Activated naive CD4-positive, alpha-beta T cell treated with anti-CD3 and anti-CD28 coated beads, Interleukin-2, amount 10 ng/mL, durations not matched to agents 7 days and 5 days (primary cell): Measurements from ENCODE around the gene SLC7A10.
"Not testable (repeated sequence)": the region's sequence is repeated elsewhere in the genome, so short reads cannot be mapped to it uniquely, and the experiment has no call there.

Experiments
- CTCF ChIA-PET: fragments of 350-600 bp; sonication (Branson Sonifier 250); formaldehyde crosslinking; loops from one replicate; lab custom pipeline; 2021; ENCODE audit warnings: antibody characterized with exemption; lab: Charles Lee
- DNase-seq: peaks from one replicate; pipeline ENCODE4 v3.0.0-alpha.2; 2020
- H3K27ac Mint-ChIP-seq: one replicate; pipeline ENCODE4 v1.8.0; 2021; ENCODE audit warnings: mild to moderate bottlenecking, moderate library complexity, mixed read lengths
- H3K27me3 Mint-ChIP-seq: one replicate; pipeline ENCODE4 v1.8.0; 2021; ENCODE audit warnings: mild to moderate bottlenecking, mixed read lengths
- H3K36me3 Mint-ChIP-seq: one replicate; pipeline ENCODE4 v1.8.0; 2021; ENCODE audit warnings: mixed read lengths
- H3K4me1 Mint-ChIP-seq: one replicate; pipeline ENCODE4 v1.8.0; 2021; ENCODE audit warnings: mixed read lengths
- H3K4me3 Mint-ChIP-seq: one replicate; pipeline ENCODE4 v1.8.0; 2021; ENCODE audit warnings: mild to moderate bottlenecking, moderate library complexity, mixed read lengths
- H3K9me3 Mint-ChIP-seq: one replicate; pipeline ENCODE4 v1.8.0; 2021; ENCODE audit warnings: mixed read lengths

The SLC7A10 gene

GRCh38 chr19:33210266-33210940, 15.2 kb downstream of the SLC7A10 start:
- Mint-ChIP-seq H3K9me3 (no peaks in the 10 kb centered on the region), H3K4me1 (no peaks in the 10 kb centered on the region), H3K27ac (no peak overlapping the region), H3K27me3 (peaks cover 3% of the 10 kb centered on the region), H3K4me3 (no peak overlapping the region), H3K36me3 (no peaks in the 10 kb centered on the region)
- CTCF ChIA-PET = no interaction called here
- DNase-seq = no peak

- H3K4me1 Mint-ChIP-seq, H3K27me3 Mint-ChIP-seq, H3K36me3 Mint-ChIP-seq, H3K4me3 Mint-ChIP-seq, DNase-seq, CTCF ChIA-PET, H3K27ac Mint-ChIP-seq, H3K9me3 Mint-ChIP-seq: not testable (repeated sequence)
These were observed 15.8 kb downstream of the SLC7A10 start for GRCh38 chr19:33209850-33210230.

- H3K4me1 Mint-ChIP-seq = no peaks in the 10 kb centered on the region
- no peaks in the 10 kb centered on the region for H3K27me3 Mint-ChIP-seq
- no peak for DNase-seq
- CTCF ChIA-PET = no interaction called here
- H3K27ac Mint-ChIP-seq = no peak overlapping the region
- no peaks in the 10 kb centered on the region for H3K36me3 Mint-ChIP-seq
- H3K4me3 Mint-ChIP-seq = no peak overlapping the region
- no peaks in the 10 kb centered on the region for H3K9me3 Mint-ChIP-seq
These were observed 16.5 kb downstream of the SLC7A10 start for GRCh38 chr19:33208904-33209849.

- Mint-ChIP-seq H3K9me3 (no peaks in the 10 kb centered on the region), H3K4me3 (no peak overlapping the region), H3K27ac (no peak overlapping the region), H3K36me3 (no peaks in the 10 kb centered on the region), H3K4me1 (no peaks in the 10 kb centered on the region), H3K27me3 (no peaks in the 10 kb centered on the region)
- CTCF ChIA-PET = no interaction called here
- DNase-seq = no peak
These were observed 17.2 kb downstream of the SLC7A10 start for GRCh38 chr19:33208371-33208895.

- Mint-ChIP-seq H3K4me3 (no peak overlapping the region), H3K27ac (no peak overlapping the region), H3K4me1 (no peaks in the 10 kb centered on the region), H3K36me3 (no peaks in the 10 kb centered on the region), H3K27me3 (no peaks in the 10 kb centered on the region), H3K9me3 (no peaks in the 10 kb centered on the region)
- DNase-seq = no peak
- CTCF ChIA-PET = no interaction called here
These were observed 17.7 kb downstream of the SLC7A10 start for GRCh38 chr19:33207903-33208302.

- no peaks in the 10 kb centered on the region for H3K9me3 Mint-ChIP-seq
- no peak for DNase-seq
- no peaks in the 10 kb centered on the region for H3K27me3 Mint-ChIP-seq
- H3K4me3 Mint-ChIP-seq = no peak overlapping the region
- H3K36me3 Mint-ChIP-seq = no peaks in the 10 kb centered on the region
- CTCF ChIA-PET = no interaction called here
- H3K4me1 Mint-ChIP-seq = no peaks in the 10 kb centered on the region
- no peak overlapping the region for H3K27ac Mint-ChIP-seq
These were observed 18.5 kb downstream of the SLC7A10 start for GRCh38 chr19:33207040-33207620.

- Mint-ChIP-seq H3K4me3 (no peak overlapping the region), H3K9me3 (no peaks in the 10 kb centered on the region), H3K4me1 (no peaks in the 10 kb centered on the region), H3K36me3 (no peaks in the 10 kb centered on the region), H3K27ac (no peak overlapping the region), H3K27me3 (no peaks in the 10 kb centered on the region)
- no peak for DNase-seq
- CTCF ChIA-PET = no interaction called here
These were observed 19.2 kb downstream of the SLC7A10 start for GRCh38 chr19:33206261-33207039.

GRCh38 chr19:33205531-33206260, 20.0 kb downstream of the SLC7A10 start:
- no peak overlapping the region for H3K27ac Mint-ChIP-seq
- no peaks in the 10 kb centered on the region for H3K36me3 Mint-ChIP-seq
- no peak for DNase-seq
- no peaks in the 10 kb centered on the region for H3K27me3 Mint-ChIP-seq
- no peaks in the 10 kb centered on the region for H3K9me3 Mint-ChIP-seq
- H3K4me3 Mint-ChIP-seq = no peak overlapping the region
- no peaks in the 10 kb centered on the region for H3K4me1 Mint-ChIP-seq
- CTCF ChIA-PET = interaction anchor here (0.5 kb wide), 1 partner anchor 119 kb away, joined by 3 read pairs; no protein-coding TSS in a partner anchor

- H3K4me3 Mint-ChIP-seq = no peak overlapping the region
- no peak for DNase-seq
- no peaks in the 10 kb centered on the region for H3K9me3 Mint-ChIP-seq
- H3K27ac Mint-ChIP-seq = no peak overlapping the region
- CTCF ChIA-PET = interaction anchor here (0.5 kb wide), 1 partner anchor 120 kb away, joined by 3 read pairs; no protein-coding TSS in a partner anchor
- no peaks in the 10 kb centered on the region for H3K4me1 Mint-ChIP-seq
- no peaks in the 10 kb centered on the region for H3K36me3 Mint-ChIP-seq
- H3K27me3 Mint-ChIP-seq = peaks cover 3% of the 10 kb centered on the region
These were observed 20.5 kb downstream of the SLC7A10 start for GRCh38 chr19:33205110-33205509.

- H3K4me3 Mint-ChIP-seq = no peak overlapping the region
- no peaks in the 10 kb centered on the region for H3K9me3 Mint-ChIP-seq
- no peak for DNase-seq
- H3K27me3 Mint-ChIP-seq = peaks cover 3% of the 10 kb centered on the region
- H3K36me3 Mint-ChIP-seq = no peaks in the 10 kb centered on the region
- no peaks in the 10 kb centered on the region for H3K4me1 Mint-ChIP-seq
- CTCF ChIA-PET = no interaction called here
- H3K27ac Mint-ChIP-seq = no peak overlapping the region
These were observed 21.3 kb downstream of the SLC7A10 start for GRCh38 chr19:33204136-33204973.

- Mint-ChIP-seq H3K4me3 (no peak overlapping the region), H3K9me3 (no peaks in the 10 kb centered on the region), H3K27ac (no peak overlapping the region), H3K36me3 (no peaks in the 10 kb centered on the region), H3K4me1 (no peaks in the 10 kb centered on the region), H3K27me3 (peaks cover 7% of the 10 kb centered on the region)
- CTCF ChIA-PET = no interaction called here
- no peak for DNase-seq
These were observed 22.1 kb downstream of the SLC7A10 start for GRCh38 chr19:33203529-33203928.

GRCh38 chr19:33202546-33203507, 22.8 kb downstream of the SLC7A10 start:
- Mint-ChIP-seq H3K27me3 (peaks cover 9% of the 10 kb centered on the region), H3K9me3 (no peaks in the 10 kb centered on the region), H3K27ac (no peak overlapping the region), H3K36me3 (no peaks in the 10 kb centered on the region), H3K4me1 (no peaks in the 10 kb centered on the region), H3K4me3 (no peak overlapping the region)
- CTCF ChIA-PET = interaction anchor here (1.0 kb wide), 1 partner anchor 18 kb away, joined by 4 read pairs; no protein-coding TSS in a partner anchor
- no peak for DNase-seq
